Uterus (tissue), 2 donors: ENCODE measurements around the gene ARL10.

ENCODE experiments used
- POLR2A ChIP-seq, 2 donors: fragments of 450-650 bp; IDR thresholded peaks; one replicate each; pipeline ENCODE4 v1.6.1; 2016; ENCODE audit warnings: antibody characterized with exemption in 2 of 2, mild to moderate bottlenecking in 1 of 2, moderate library complexity in 1 of 2
- TF ChIP-seq, protein P1 (sequence below), 4 experiments: fragments of 200-600 bp in 2 of 4; fragments of 450-650 bp in 2 of 4; sonication (generic) in 2 of 4; IDR thresholded peaks; one replicate each; pipeline ENCODE4 v1.5.1; 2016 to 2019; ENCODE audit warnings: antibody characterized with exemption in 4 of 4, mild to moderate bottlenecking in 2 of 4, moderate library complexity in 1 of 4

DNA sequence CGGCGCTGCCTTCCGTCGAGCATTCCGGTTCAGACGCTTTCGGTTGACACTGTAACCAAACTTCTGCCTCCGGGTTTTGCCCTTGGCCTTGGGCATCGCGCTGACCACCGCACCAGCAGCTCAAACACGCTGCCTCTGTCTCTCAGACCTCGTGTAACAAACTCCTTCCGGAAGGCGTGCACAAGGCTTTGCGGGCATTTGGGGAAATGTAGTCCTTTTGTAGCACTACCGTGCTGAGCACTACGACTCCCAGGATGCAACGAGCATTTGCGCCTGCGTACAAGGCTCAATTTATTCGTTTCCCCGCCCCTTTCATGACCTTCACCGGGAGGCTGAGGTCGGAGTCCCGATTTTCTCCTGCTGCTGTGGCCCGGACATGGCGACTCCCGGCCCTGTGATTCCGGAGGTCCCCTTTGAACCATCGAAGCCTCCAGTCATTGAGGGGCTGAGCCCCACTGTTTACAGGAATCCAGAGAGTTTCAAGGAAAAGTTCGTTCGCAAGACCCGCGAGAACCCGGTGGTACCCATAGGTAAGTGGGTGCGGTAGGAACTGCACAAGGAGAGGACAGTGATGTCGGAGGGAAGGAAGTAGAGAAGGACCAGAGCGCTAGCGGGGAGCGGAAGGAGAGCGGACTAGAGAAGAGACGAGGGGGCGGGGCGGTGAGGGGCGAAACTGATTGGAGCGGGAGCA lies 23.3 kb downstream of the ARL10 start, which contains the start of the genes HIGD2A and NOP16:
- TF ChIP-seq, protein P1, sequence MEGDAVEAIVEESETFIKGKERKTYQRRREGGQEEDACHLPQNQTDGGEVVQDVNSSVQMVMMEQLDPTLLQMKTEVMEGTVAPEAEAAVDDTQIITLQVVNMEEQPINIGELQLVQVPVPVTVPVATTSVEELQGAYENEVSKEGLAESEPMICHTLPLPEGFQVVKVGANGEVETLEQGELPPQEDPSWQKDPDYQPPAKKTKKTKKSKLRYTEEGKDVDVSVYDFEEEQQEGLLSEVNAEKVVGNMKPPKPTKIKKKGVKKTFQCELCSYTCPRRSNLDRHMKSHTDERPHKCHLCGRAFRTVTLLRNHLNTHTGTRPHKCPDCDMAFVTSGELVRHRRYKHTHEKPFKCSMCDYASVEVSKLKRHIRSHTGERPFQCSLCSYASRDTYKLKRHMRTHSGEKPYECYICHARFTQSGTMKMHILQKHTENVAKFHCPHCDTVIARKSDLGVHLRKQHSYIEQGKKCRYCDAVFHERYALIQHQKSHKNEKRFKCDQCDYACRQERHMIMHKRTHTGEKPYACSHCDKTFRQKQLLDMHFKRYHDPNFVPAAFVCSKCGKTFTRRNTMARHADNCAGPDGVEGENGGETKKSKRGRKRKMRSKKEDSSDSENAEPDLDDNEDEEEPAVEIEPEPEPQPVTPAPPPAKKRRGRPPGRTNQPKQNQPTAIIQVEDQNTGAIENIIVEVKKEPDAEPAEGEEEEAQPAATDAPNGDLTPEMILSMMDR (IDR thresholded peaks at IDR 0.05), result peak in 2 of 4 experiments; percentile 22 to 53
- no peak for TF ChIP-seq POLR2A (IDR thresholded peaks at IDR 0.05)
